ENCODE measurements around the gene ACTA2. TPM values are rescaled to one million over a fixed set of nuclear protein-coding genes. Genes with fewer than 3 reads are reported as not detected.

Gene ACTA2
- total and polyA plus RNA-seq, 2 donors (not counting 1 experiment from before 2014, with no cell fraction given), result 1.8 to 3.7 TPM

GRCh38 chr10:88916986-88917385 lies 35.6 kb downstream of the ACTA2 start:
- Mint-ChIP-seq H3K4me3 (no peak overlapping the region), H3K27me3 (no peaks in the 10 kb centered on the region), H3K4me1 (no peaks in the 10 kb centered on the region), H3K27ac (no peak overlapping the region), H3K9me3 (ENCODE audit: insufficient read depth) (no peaks in the 10 kb centered on the region)
- H3K79me2 ChIP-seq (ENCODE audit: control insufficient read depth, insufficient read depth, low read length), result no peaks in the 10 kb centered on the region
- H3K4me1 ChIP-seq (ENCODE audit: control insufficient read depth in 2 of 2, insufficient read depth in 2 of 2, low read length in 2 of 2), result no peaks in the 10 kb centered on the region
- H3K9me3 ChIP-seq (ENCODE audit: control extremely low read depth in 1 of 3, control insufficient read depth in 2 of 3, insufficient read depth in 1 of 3, low read length in 2 of 3), result no peaks in the 10 kb centered on the region
- H3K36me3 ChIP-seq (replicated peaks in 1 of 2; ENCODE audit: control extremely low read depth in 1 of 2, control insufficient read depth in 1 of 2, extremely low read depth in 1 of 2, insufficient read depth in 2 of 2, low read length in 1 of 2), result peaks cover 0 to 76% of the 10 kb centered on the region in 2 experiments
- no peaks in the 10 kb centered on the region for H3K27me3 ChIP-seq (replicated peaks in 1 of 4; ENCODE audit: control extremely low read depth in 1 of 4, control insufficient read depth in 3 of 4, insufficient read depth in 4 of 4, low read length in 3 of 4)
- H3K27ac ChIP-seq (ENCODE audit: low read length in 2 of 2), result no peak overlapping the region
- H3K9ac ChIP-seq (ENCODE audit: low read length), result no peak overlapping the region
- ChIA-PET POLR2A (no interaction called here), CTCF (interaction anchor here (0.8 to 1.0 kb wide), 3 partner anchors 16 to 81 kb away, joined by 3 to 4 read pairs (median 3); no protein-coding TSS in a partner anchor)
- no peak overlapping the region for H2AFZ ChIP-seq (ENCODE audit: insufficient read depth, low read depth, low read length, poor library complexity, severe bottlenecking)
- H3K4me2 ChIP-seq (replicated peaks; ENCODE audit: low read depth, low read length, poor library complexity, severe bottlenecking), result no peak overlapping the region
- no peaks in the 10 kb centered on the region for H4K20me1 ChIP-seq (ENCODE audit: control insufficient read depth, insufficient read depth, low read length, poor library complexity, severe bottlenecking)
- TF ChIP-seq CTCF (IDR thresholded peaks at IDR 0.05) (no peak), EZH2 (IDR thresholded peaks at IDR 0.05; ENCODE audit: borderline replicate concordance, insufficient read depth, low read depth, low read length, poor library complexity, severe bottlenecking) (no peak)
- no peak for ATAC-seq (ENCODE audit: low read depth)
- WGBS (ENCODE audit: insufficient coverage), result 100% methylated on average over 1 of the region's 3 CpGs
- no peak overlapping the region for H3K4me3 ChIP-seq (ENCODE audit: control extremely low read depth in 1 of 5, extremely low read depth in 1 of 5, insufficient read depth in 1 of 5, low read depth in 2 of 5, low read length in 4 of 5)
- DNase-seq, result no peak
- intact Hi-C loops (cut with micrococcal nuclease), result loop anchor here (5.0 kb wide), 1 partner anchor 35 kb away; the partner anchor contains the start of gene STAMBPL1

- no peak overlapping the region for H3K4me3 ChIP-seq (ENCODE audit: control extremely low read depth in 1 of 5, extremely low read depth in 1 of 5, insufficient read depth in 1 of 5, low read depth in 2 of 5, low read length in 4 of 5)
- H3K9me3 Mint-ChIP-seq (ENCODE audit: insufficient read depth), result no peaks in the 10 kb centered on the region
- H4K20me1 ChIP-seq (ENCODE audit: control insufficient read depth, insufficient read depth, low read length, poor library complexity, severe bottlenecking), result no peaks in the 10 kb centered on the region
- CTCF ChIA-PET, result interaction anchor here (0.7 to 0.9 kb wide), 3 partner anchors 18 to 80 kb away, joined by 3 to 5 read pairs (median 4); no protein-coding TSS in a partner anchor
- H3K27me3 ChIP-seq (replicated peaks in 1 of 4; ENCODE audit: control extremely low read depth in 1 of 4, control insufficient read depth in 3 of 4, insufficient read depth in 4 of 4, low read length in 3 of 4), result no peaks in the 10 kb centered on the region
- H3K4me3 Mint-ChIP-seq, result no peak overlapping the region
- H2AFZ ChIP-seq (ENCODE audit: insufficient read depth, low read depth, low read length, poor library complexity, severe bottlenecking), result no peak overlapping the region
- no peaks in the 10 kb centered on the region for H3K4me1 Mint-ChIP-seq
- no peak for ATAC-seq (ENCODE audit: low read depth)
- no peak overlapping the region for H3K4me2 ChIP-seq (replicated peaks; ENCODE audit: low read depth, low read length, poor library complexity, severe bottlenecking)
- H3K9me3 ChIP-seq (ENCODE audit: control extremely low read depth in 1 of 3, control insufficient read depth in 2 of 3, insufficient read depth in 1 of 3, low read length in 2 of 3), result no peaks in the 10 kb centered on the region
- no peak overlapping the region for H3K9ac ChIP-seq (ENCODE audit: low read length)
- H3K27me3 Mint-ChIP-seq, result no peaks in the 10 kb centered on the region
- TF ChIP-seq CTCF (IDR thresholded peaks at IDR 0.05) (no peak), EZH2 (IDR thresholded peaks at IDR 0.05; ENCODE audit: borderline replicate concordance, insufficient read depth, low read depth, low read length, poor library complexity, severe bottlenecking) (no peak)
- no peaks in the 10 kb centered on the region for H3K79me2 ChIP-seq (ENCODE audit: control insufficient read depth, insufficient read depth, low read length)
- POLR2A ChIA-PET, result no interaction called here
- H3K36me3 ChIP-seq (replicated peaks in 1 of 2; ENCODE audit: control extremely low read depth in 1 of 2, control insufficient read depth in 1 of 2, extremely low read depth in 1 of 2, insufficient read depth in 2 of 2, low read length in 1 of 2), result peaks cover 0 to 73% of the 10 kb centered on the region in 2 experiments
- no peaks in the 10 kb centered on the region for H3K4me1 ChIP-seq (ENCODE audit: control insufficient read depth in 2 of 2, insufficient read depth in 2 of 2, low read length in 2 of 2)
- intact Hi-C loops (cut with micrococcal nuclease), result loop anchor here (5.0 kb wide), 1 partner anchor 34 kb away; the partner anchor contains the start of gene STAMBPL1
- no peak overlapping the region for H3K27ac ChIP-seq (ENCODE audit: low read length in 2 of 2)
- no peak for DNase-seq
- H3K27ac Mint-ChIP-seq, result no peak overlapping the region
Measured at GRCh38 chr10:88916231-88916630, 36.3 kb downstream of the ACTA2 start.
